Measurements from ENCODE around the gene ARID3A. TPM values are rescaled to one million over a fixed set of nuclear protein-coding genes. Genes with fewer than 3 reads are reported as not detected.

Gene ARID3A
- total and polyA plus RNA-seq, 2 of the 13 experiments (the other 11 are each of a cell fraction or from before 2014, with no cell fraction given): 71.3 to 77.9 TPM

DNA sequence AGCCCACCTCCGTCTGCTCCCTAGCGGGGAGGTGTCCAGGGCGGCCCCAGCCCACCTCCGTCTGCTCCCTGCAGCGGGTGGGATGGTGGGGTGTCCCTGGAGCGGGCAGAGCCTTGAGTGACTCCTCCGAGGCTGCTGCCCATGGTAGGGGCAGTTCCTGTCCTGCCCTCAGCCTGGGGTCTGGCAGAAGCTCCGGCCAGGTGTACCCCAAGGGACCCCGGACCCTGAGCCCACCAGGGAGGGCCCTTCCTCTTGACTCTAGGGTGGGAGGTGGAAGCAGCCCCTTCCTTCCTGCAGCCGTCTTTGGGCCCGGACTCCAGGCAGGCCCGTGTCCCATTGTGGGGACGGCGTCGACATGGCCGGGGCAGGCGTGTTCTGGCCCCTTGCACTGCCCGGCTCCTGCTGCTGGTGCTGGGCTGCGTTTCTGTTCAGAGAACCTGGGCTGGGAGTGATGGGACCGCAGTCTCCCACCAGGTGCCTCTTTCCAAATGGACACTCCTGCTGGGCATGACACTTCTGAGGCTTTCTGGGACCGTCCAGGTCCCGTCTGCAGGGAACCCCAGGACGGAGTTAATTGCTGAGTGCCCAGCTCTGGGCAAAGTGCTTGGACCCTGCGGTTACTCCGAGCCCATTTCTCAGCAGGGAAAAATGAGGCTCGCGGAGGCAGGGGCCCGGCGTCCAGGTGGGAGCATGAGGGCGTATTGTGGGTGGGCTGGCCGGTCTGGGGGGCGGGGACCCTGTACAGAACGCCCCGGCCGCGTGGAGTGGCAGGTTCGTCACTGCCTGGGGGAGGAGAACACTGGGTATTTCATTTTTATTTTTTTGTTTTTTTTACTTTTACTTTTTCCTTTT lies 19.8 kb downstream of the ARID3A start (continued):
- no peak for TF ChIP-seq ZBTB40 (IDR thresholded peaks at IDR 0.05)
- no peak for TF ChIP-seq ZBTB40 (CRISPR knock-in tag; IDR thresholded peaks at IDR 0.05)
- TF ChIP-seq MBD4 (IDR thresholded peaks at IDR 0.05; ENCODE audit: borderline replicate concordance, low read length): no peak
- no peak for TF ChIP-seq GTF3A (CRISPR knock-in tag; conservative IDR thresholded peaks at IDR 0.05)
- TF ChIP-seq ETV6 (CRISPR knock-in tag; conservative IDR thresholded peaks at IDR 0.05): no peak
- TF ChIP-seq TRIM22 (IDR thresholded peaks at IDR 0.05): no peak
- no peak for TF ChIP-seq WIZ (CRISPR knock-in tag; IDR thresholded peaks at IDR 0.05)
- TF ChIP-seq, protein P1, sequence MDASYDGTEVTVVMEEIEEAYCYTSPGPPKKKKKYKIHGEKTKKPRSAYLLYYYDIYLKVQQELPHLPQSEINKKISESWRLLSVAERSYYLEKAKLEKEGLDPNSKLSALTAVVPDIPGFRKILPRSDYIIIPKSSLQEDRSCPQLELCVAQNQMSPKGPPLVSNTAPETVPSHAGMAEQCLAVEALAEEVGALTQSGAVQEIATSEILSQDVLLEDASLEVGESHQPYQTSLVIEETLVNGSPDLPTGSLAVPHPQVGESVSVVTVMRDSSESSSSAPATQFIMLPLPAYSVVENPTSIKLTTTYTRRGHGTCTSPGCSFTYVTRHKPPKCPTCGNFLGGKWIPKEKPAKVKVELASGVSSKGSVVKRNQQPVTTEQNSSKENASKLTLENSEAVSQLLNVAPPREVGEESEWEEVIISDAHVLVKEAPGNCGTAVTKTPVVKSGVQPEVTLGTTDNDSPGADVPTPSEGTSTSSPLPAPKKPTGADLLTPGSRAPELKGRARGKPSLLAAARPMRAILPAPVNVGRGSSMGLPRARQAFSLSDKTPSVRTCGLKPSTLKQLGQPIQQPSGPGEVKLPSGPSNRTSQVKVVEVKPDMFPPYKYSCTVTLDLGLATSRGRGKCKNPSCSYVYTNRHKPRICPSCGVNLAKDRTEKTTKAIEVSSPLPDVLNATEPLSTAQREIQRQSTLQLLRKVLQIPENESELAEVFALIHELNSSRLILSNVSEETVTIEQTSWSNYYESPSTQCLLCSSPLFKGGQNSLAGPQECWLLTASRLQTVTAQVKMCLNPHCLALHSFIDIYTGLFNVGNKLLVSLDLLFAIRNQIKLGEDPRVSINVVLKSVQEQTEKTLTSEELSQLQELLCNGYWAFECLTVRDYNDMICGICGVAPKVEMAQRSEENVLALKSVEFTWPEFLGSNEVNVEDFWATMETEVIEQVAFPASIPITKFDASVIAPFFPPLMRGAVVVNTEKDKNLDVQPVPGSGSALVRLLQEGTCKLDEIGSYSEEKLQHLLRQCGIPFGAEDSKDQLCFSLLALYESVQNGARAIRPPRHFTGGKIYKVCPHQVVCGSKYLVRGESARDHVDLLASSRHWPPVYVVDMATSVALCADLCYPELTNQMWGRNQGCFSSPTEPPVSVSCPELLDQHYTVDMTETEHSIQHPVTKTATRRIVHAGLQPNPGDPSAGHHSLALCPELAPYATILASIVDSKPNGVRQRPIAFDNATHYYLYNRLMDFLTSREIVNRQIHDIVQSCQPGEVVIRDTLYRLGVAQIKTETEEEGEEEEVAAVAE (CRISPR knock-in tag; IDR thresholded peaks at IDR 0.05; ENCODE audit: borderline replicate concordance): no peak
- TF ChIP-seq ASH2L (IDR thresholded peaks at IDR 0.05; ENCODE audit: insufficient read length, low read depth, low read length): no peak
- TF ChIP-seq POGZ (CRISPR knock-in tag; IDR thresholded peaks at IDR 0.05): no peak
- TF ChIP-seq MYC (CRISPR knock-in tag; IDR thresholded peaks at IDR 0.05; ENCODE audit: borderline replicate concordance): no peak
- TF ChIP-seq ZNF543 (CRISPR knock-in tag; IDR thresholded peaks at IDR 0.05): no peak
- TF ChIP-seq HMG20A (CRISPR knock-in tag; IDR thresholded peaks at IDR 0.05; ENCODE audit: borderline replicate concordance): no peak
- TF ChIP-seq KDM5B (CRISPR knock-in tag; IDR thresholded peaks at IDR 0.05; ENCODE audit: borderline replicate concordance): 0 out of 2 replicates have a peak, but pooled peaks have one; percentile 38
- TF ChIP-seq MAF1 (CRISPR knock-in tag; IDR thresholded peaks at IDR 0.05; ENCODE audit: borderline replicate concordance): no peak

Measured in HepG2 (cell line).